Caco-2 (cell line): ENCODE data around the gene AKNA. TPM values are rescaled to one million over a fixed set of nuclear protein-coding genes. Genes with fewer than 3 reads are reported as not detected.

Experiments
- BruUV-seq: library from RNA; stranded (reverse); fragments of 400-500 nt; replicated peaks from 2 replicates; lab custom pipeline; 2021; lab: Mats Ljungman, UMichigan
- CTCF ChIA-PET: fragments of 300-600 bp; sonication (Branson Sonifier 250); formaldehyde crosslinking; loops from one replicate; lab custom pipeline; 2022; ENCODE audit warnings: antibody characterized with exemption; lab: Charles Lee
- POLR2A ChIA-PET: fragments of 300-600 bp; sonication (Branson Sonifier 250); formaldehyde crosslinking; loops from one replicate; lab custom pipeline; 2022; ENCODE audit warnings: antibody characterized with exemption; lab: Charles Lee
- DNase-seq, 2 experiments: peaks; one replicate each; pipeline versions ENCODE4 v3.0.0 to v3.0.0-alpha.2; 2020 to 2022
- H3K27me3 ChIP-seq: replicated peaks from 2 replicates; pipeline ENCODE4 v1.6.0; 2011; ENCODE audit warnings: low read length; ENCODE audit not compliant: control insufficient read depth, insufficient read depth
- H3K36me3 ChIP-seq: 2 replicates; pipeline ENCODE4 v1.5.1; 2011; ENCODE audit warnings: low read length; ENCODE audit not compliant: control insufficient read depth, insufficient read depth
- H3K4me1 ChIP-seq: fragments of 250-450 bp; sonication (Bioruptor Pico); 2 replicates; pipeline ENCODE4 v1.5.1; 2020; ENCODE audit warnings: mild to moderate bottlenecking
- H3K4me3 ChIP-seq: 2 replicates; pipeline ENCODE4 v1.5.1; 2011; ENCODE audit warnings: low read depth, mild to moderate bottlenecking, control low read depth, low read length
- H3K9me3 ChIP-seq: fragments of 250-450 bp; sonication (Bioruptor Pico); 2 replicates; pipeline ENCODE4 v1.5.1; 2020; ENCODE audit warnings: mild to moderate bottlenecking, moderate library complexity
- H3K27ac Mint-ChIP-seq: one replicate; pipeline ENCODE4 v1.8.0; 2022; ENCODE audit warnings: mixed read lengths; ENCODE audit not compliant: unreplicated experiment
- H3K27me3 Mint-ChIP-seq: one replicate; pipeline ENCODE4 v1.8.0; 2022; ENCODE audit warnings: mixed read lengths; ENCODE audit not compliant: insufficient read depth, unreplicated experiment
- H3K36me3 Mint-ChIP-seq: one replicate; pipeline ENCODE4 v1.8.0; 2022; ENCODE audit warnings: mild to moderate bottlenecking, mixed read lengths; ENCODE audit not compliant: insufficient read depth, unreplicated experiment
- H3K4me1 Mint-ChIP-seq: one replicate; pipeline ENCODE4 v1.8.0; 2022; ENCODE audit warnings: low read depth, mixed read lengths; ENCODE audit not compliant: unreplicated experiment
- H3K4me3 Mint-ChIP-seq: one replicate; pipeline ENCODE4 v1.8.0; 2022; ENCODE audit warnings: mild to moderate bottlenecking, moderate library complexity, mixed read lengths; ENCODE audit not compliant: unreplicated experiment
- H3K9me3 Mint-ChIP-seq: one replicate; pipeline ENCODE4 v1.8.0; 2022; ENCODE audit warnings: mixed read lengths; ENCODE audit not compliant: unreplicated experiment
- intact Hi-C: fragments of 100-400 bp; cut with micrococcal nuclease; formaldehyde crosslinking; loops from one replicate; pipeline ENCODE4 v1.10.0; 2022; ENCODE audit not compliant: unreplicated experiment
- total RNA-seq: library from RNA; stranded (reverse); gene quantifications from 2 replicates; pipeline ENCODE4 v1.2.3, GENCODE V29; 2022
- TF ChIP-seq, protein P1 (sequence below), 2 experiments: fragments of 200-600 bp in 1 of 2; IDR thresholded peaks; 1 replicate in 1 of 2; 2 replicates in 1 of 2; pipeline versions ENCODE4 v1.5.1 to v1.8.0; 2011 to 2022; ENCODE audit warnings: antibody characterized with exemption in 1 of 2, control low read depth in 1 of 2, inconsistent platforms in 1 of 2, low read depth in 1 of 2, low read length in 1 of 2, mild to moderate bottlenecking in 1 of 2, moderate library complexity in 1 of 2; ENCODE audit not compliant: insufficient read depth in 1 of 2, severe bottlenecking in 1 of 2, unreplicated experiment in 1 of 2

AKNA gene
- total RNA-seq, 1 experiment from 2014 or later = 57.8 TPM

DNA sequence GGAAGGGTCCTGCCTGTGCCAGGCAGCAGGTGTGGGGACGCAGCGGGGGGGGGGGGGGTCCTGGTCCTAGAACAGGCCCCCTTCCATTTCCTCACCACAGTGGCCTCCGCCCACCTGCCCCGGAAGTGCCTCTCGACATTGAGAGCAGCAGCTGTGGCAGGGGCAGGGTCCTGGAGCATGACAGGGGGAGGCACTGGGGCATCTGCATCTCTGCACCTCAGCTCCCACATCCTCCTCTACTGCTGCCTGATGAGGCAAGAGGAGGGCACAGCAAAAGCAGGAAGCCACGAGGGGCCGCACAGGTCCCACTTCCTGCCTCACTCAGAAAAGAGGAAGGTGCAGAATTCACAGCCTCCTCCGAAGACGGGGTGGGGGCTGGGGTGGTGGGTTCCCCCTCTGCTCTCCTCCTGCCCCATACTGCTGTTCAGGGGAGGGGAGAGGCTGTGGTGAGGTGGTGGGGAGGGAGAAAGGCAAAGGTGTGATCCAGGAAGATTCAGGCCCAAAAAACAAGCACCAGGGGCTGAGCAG lies 14.8 kb downstream of the AKNA start:
- Mint-ChIP-seq H3K36me3 (peaks cover 6% of the 10 kb centered on the region), H3K4me3 (no peak overlapping the region), H3K27me3 (no peaks in the 10 kb centered on the region), H3K9me3 (no peaks in the 10 kb centered on the region), H3K27ac (no peak overlapping the region), H3K4me1 (no peaks in the 10 kb centered on the region)
- ChIA-PET CTCF (interaction anchor here (0.7 kb wide), 1 partner anchor 21 kb away, joined by 4 read pairs; no protein-coding TSS in a partner anchor), POLR2A (no interaction called here)
- Histone ChIP-seq H3K27me3 (no peaks in the 10 kb centered on the region), H3K36me3 (no peaks in the 10 kb centered on the region; the same call in 1 of the 2 replicates), H3K4me1 (no peaks in the 10 kb centered on the region), H3K4me3 (no peak overlapping the region), H3K9me3 (no peaks in the 10 kb centered on the region)
- intact Hi-C loops = no loop called here
- TF ChIP-seq, protein P1, sequence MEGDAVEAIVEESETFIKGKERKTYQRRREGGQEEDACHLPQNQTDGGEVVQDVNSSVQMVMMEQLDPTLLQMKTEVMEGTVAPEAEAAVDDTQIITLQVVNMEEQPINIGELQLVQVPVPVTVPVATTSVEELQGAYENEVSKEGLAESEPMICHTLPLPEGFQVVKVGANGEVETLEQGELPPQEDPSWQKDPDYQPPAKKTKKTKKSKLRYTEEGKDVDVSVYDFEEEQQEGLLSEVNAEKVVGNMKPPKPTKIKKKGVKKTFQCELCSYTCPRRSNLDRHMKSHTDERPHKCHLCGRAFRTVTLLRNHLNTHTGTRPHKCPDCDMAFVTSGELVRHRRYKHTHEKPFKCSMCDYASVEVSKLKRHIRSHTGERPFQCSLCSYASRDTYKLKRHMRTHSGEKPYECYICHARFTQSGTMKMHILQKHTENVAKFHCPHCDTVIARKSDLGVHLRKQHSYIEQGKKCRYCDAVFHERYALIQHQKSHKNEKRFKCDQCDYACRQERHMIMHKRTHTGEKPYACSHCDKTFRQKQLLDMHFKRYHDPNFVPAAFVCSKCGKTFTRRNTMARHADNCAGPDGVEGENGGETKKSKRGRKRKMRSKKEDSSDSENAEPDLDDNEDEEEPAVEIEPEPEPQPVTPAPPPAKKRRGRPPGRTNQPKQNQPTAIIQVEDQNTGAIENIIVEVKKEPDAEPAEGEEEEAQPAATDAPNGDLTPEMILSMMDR (IDR thresholded peaks at IDR 0.05; ENCODE audit: insufficient read depth in 1 of 2, low read depth in 1 of 2, low read length in 1 of 2, severe bottlenecking in 1 of 2, unreplicated experiment in 1 of 2) = no peak
- BruUV-seq = no TSS peak
- no peak for DNase-seq

DNA sequence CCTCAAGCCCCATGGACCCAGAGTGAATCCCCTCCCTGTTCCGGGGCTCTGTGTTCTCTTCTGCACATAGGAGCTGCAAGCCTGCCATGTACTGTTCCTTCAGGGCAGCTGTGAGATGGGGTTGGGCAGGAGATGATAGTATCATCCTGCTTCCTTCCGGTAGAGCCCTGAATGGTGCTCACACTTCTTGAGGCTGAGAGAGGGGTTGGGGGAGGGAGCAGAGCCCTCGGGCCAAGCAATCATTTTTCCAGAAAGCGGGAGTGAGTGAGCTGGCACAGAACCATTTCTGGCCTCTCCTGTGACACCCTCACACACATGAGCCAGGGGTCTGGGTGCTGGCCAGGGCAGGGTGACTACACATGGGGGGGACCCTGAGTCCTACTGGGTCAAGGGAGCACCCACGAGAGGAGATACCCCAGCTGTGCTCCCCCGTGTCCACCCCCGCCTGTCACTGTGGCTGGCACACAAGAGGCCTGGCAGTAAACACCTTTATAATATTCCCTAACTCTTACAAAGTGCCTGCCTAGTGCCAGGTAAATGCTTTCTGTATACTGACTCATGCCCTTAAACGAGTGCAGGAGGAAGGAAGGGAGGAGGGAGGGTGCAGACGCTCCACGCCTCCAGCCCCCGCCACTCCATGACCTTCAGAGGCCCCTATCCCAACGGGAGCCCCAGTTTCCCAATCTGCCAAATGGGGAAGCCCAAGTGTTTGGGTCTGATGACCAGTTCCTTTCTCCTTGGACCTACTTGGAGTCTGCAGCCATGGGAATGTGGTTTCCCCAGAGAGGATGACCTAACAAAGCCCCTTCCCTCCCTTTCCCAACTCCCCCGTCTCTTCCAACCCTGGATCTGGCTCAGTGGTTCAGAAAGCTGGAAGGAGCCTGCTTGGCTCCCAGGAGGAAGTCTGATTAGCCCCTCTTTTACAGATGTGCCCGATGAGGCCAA lies 15.5 kb downstream of the AKNA start:
- no peaks in the 10 kb centered on the region for H3K4me1 ChIP-seq
- H3K27me3 ChIP-seq = no peaks in the 10 kb centered on the region
- no TSS peak for BruUV-seq
- POLR2A ChIA-PET = no interaction called here
- H3K4me3 ChIP-seq = no peak overlapping the region
- CTCF ChIA-PET = interaction anchor here (0.7 kb wide), 1 partner anchor 20 kb away, joined by 4 read pairs; no protein-coding TSS in a partner anchor
- no peaks in the 10 kb centered on the region for H3K4me1 Mint-ChIP-seq
- no peak overlapping the region for H3K27ac Mint-ChIP-seq
- no peaks in the 10 kb centered on the region for H3K27me3 Mint-ChIP-seq
- peaks cover 2% of the 10 kb centered on the region; the same call in 1 of the 2 replicates for H3K36me3 ChIP-seq
- intact Hi-C loops = no loop called here
- H3K4me3 Mint-ChIP-seq = no peak overlapping the region
- peaks cover 6% of the 10 kb centered on the region for H3K36me3 Mint-ChIP-seq
- DNase-seq = no peak
- TF ChIP-seq, protein P1 (IDR thresholded peaks at IDR 0.05; ENCODE audit: insufficient read depth in 1 of 2, low read depth in 1 of 2, low read length in 1 of 2, severe bottlenecking in 1 of 2, unreplicated experiment in 1 of 2) = no peak
- no peaks in the 10 kb centered on the region for H3K9me3 Mint-ChIP-seq
- H3K9me3 ChIP-seq = no peaks in the 10 kb centered on the region

DNA sequence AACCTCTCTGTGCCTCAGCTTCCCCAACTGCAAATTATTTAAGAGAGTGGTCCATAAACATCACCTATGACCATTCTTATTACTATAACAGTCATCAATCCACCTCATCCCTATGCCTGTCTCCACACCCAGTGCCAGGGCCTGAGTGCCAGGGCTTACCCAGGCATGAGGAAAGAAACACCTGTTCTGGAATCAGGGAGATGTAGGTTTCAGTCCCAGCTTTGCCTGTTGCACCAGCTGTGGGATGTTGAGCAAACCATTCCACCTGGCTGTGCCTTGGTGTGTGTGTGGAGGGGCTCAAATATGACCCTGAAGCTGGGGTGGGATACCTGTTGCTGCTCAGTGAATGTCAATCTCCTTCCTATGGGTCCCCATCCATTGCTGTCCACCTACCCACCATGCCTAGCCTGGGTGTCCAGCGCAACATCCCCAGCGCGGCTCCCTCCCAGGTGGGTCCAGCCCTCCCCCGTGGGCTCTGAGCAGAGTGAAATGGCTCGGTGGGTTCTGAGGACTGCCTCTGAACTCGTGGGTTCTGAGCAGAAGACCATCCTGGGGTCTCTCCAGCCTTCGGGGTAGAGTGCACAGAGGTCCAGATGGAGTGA lies 16.3 kb downstream of the AKNA start:
- ChIA-PET POLR2A (no interaction called here), CTCF (no interaction called here)
- intact Hi-C loops = no loop called here
- Mint-ChIP-seq H3K4me1 (peaks cover 7% of the 10 kb centered on the region), H3K4me3 (no peak overlapping the region), H3K9me3 (no peaks in the 10 kb centered on the region), H3K27ac (no peak overlapping the region), H3K27me3 (no peaks in the 10 kb centered on the region), H3K36me3 (peaks cover 6% of the 10 kb centered on the region)
- no TSS peak for BruUV-seq
- Histone ChIP-seq H3K4me3 (no peak overlapping the region), H3K36me3 (peaks cover 2% of the 10 kb centered on the region; the same call in 1 of the 2 replicates), H3K9me3 (no peaks in the 10 kb centered on the region), H3K27me3 (no peaks in the 10 kb centered on the region), H3K4me1 (peaks cover 6% of the 10 kb centered on the region)
- TF ChIP-seq, protein P1 (IDR thresholded peaks at IDR 0.05; ENCODE audit: insufficient read depth in 1 of 2, low read depth in 1 of 2, low read length in 1 of 2, severe bottlenecking in 1 of 2, unreplicated experiment in 1 of 2) = no peak
- DNase-seq = no peak
